ENCODE measurements around the gene DENND1B.

DNA sequence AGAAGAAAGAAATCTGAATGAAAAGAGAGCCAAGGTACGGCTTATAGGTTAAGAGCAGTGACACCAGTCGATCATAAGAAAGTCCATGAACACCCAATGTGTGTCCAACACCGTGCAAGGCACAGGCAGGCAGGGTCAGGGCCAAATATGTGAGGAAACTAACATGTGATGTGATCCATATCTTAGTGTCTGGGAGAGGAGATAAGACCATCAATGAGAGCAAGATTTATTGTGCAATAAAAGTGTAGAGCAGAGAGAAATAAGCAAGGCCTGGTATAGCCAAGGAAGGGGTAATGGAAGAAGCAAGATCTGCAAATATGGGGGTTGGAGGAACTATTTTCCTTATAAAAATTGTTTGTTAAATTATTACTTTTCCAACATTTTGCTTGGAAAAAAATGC is 308.5 kb downstream of the DENND1B start:
- TF ChIP-seq CTCF (conservative IDR thresholded peaks at IDR 0.05; ENCODE audit: low read depth, low read length), result no peak
- TF ChIP-seq EZH2 (IDR thresholded peaks at IDR 0.05; ENCODE audit: borderline replicate concordance, low read depth, low read length, poor library complexity, severe bottlenecking), result no peak
